HepG2 (cell line): ENCODE results near the gene HPCAL1. TPM values are rescaled to one million over a fixed set of nuclear protein-coding genes. Genes with fewer than 3 reads are reported as not detected.
A peak's percentile ranks its signal among the peaks of the same experiment; 100 is the strongest.

Source experiments
- ADNP ChIP-seq: sonication (generic); formaldehyde crosslinking; IDR thresholded peaks from 2 replicates; pipeline ENCODE4 v1.4.0; 2020; ENCODE audit warnings: missing genetic modification reagents
- CENPBD1 ChIP-seq: sonication (generic); formaldehyde crosslinking; IDR thresholded peaks from 2 replicates; pipeline ENCODE4 v1.8.0; 2022; ENCODE audit warnings: missing genetic modification reagents, low read depth, mild to moderate bottlenecking, borderline replicate concordance
- CERS6 ChIP-seq: sonication (generic); formaldehyde crosslinking; IDR thresholded peaks from 2 replicates; pipeline ENCODE4 v1.5.0; 2020; ENCODE audit warnings: missing genetic modification reagents
- DNMT1 ChIP-seq: sonication (generic); formaldehyde crosslinking; IDR thresholded peaks from 2 replicates; pipeline ENCODE4 v1.5.1; 2020; ENCODE audit warnings: mild to moderate bottlenecking, missing genetic modification reagents
- ETV6 ChIP-seq: sonication (generic); formaldehyde crosslinking; conservative IDR thresholded peaks from 2 replicates; pipeline ENCODE4 v1.4.0; 2020; ENCODE audit warnings: missing genetic modification reagents
- FOXC1 ChIP-seq: sonication (generic); formaldehyde crosslinking; IDR thresholded peaks from 2 replicates; pipeline ENCODE4 v1.8.0; 2022; ENCODE audit warnings: mild to moderate bottlenecking, missing genetic modification reagents, borderline replicate concordance
- GFI1 ChIP-seq: sonication (generic); formaldehyde crosslinking; IDR thresholded peaks from 2 replicates; pipeline ENCODE4 v1.5.0; 2020; ENCODE audit warnings: missing genetic modification reagents, mild to moderate bottlenecking, borderline replicate concordance
- LBX2 ChIP-seq: sonication (generic); formaldehyde crosslinking; IDR thresholded peaks from 2 replicates; pipeline ENCODE4 v1.5.0; 2020; ENCODE audit warnings: missing genetic modification reagents, mild to moderate bottlenecking, borderline replicate concordance
- NR2C2 ChIP-seq: sonication (generic); formaldehyde crosslinking; IDR thresholded peaks from 2 replicates; pipeline ENCODE4 v1.4.0; 2020; ENCODE audit warnings: missing genetic modification reagents, mild to moderate bottlenecking, moderate library complexity, borderline replicate concordance
- PATZ1 ChIP-seq: sonication (generic); formaldehyde crosslinking; IDR thresholded peaks from 2 replicates; pipeline ENCODE4 v1.4.0; 2020; ENCODE audit warnings: missing genetic modification reagents
- PCBP1 ChIP-seq: fragments of 200-400 bp; formaldehyde crosslinking; IDR thresholded peaks from 2 replicates; pipeline ENCODE4 v1.6.1; 2017; ENCODE audit warnings: mild to moderate bottlenecking, low read depth, low read length, borderline replicate concordance
- RFXANK ChIP-seq: IDR thresholded peaks from 2 replicates; pipeline ENCODE4 v1.6.1; 2016
- SMAD3 ChIP-seq: sonication (generic); formaldehyde crosslinking; IDR thresholded peaks from 2 replicates; pipeline ENCODE4 v1.4.0; 2020; ENCODE audit warnings: missing genetic modification reagents
- SMARCE1 ChIP-seq: fragments of 450-650 bp; IDR thresholded peaks from 2 replicates; pipeline ENCODE4 v1.6.1; 2017; ENCODE audit warnings: borderline replicate concordance
- STAG1 ChIP-seq: sonication (generic); formaldehyde crosslinking; IDR thresholded peaks from 2 replicates; pipeline ENCODE4 v1.4.0; 2020; ENCODE audit warnings: missing genetic modification reagents
- ZMYM2 ChIP-seq: sonication (generic); formaldehyde crosslinking; IDR thresholded peaks from 2 replicates; pipeline ENCODE4 v1.8.0; 2022; ENCODE audit warnings: mild to moderate bottlenecking, missing genetic modification reagents
- ZNF17 ChIP-seq: sonication (generic); formaldehyde crosslinking; IDR thresholded peaks from 2 replicates; pipeline ENCODE4 v1.5.0; 2020; ENCODE audit warnings: mild to moderate bottlenecking, missing genetic modification reagents
- ZNF224 ChIP-seq: sonication (generic); formaldehyde crosslinking; IDR thresholded peaks from 2 replicates; pipeline ENCODE4 v1.5.0; 2020; ENCODE audit warnings: mild to moderate bottlenecking, missing genetic modification reagents
- ZNF234 ChIP-seq: sonication (generic); formaldehyde crosslinking; conservative IDR thresholded peaks from 2 replicates; pipeline ENCODE4 v1.5.1; 2020; ENCODE audit warnings: mild to moderate bottlenecking, missing genetic modification reagents
- ZNF280B ChIP-seq: sonication (generic); formaldehyde crosslinking; IDR thresholded peaks from 2 replicates; pipeline ENCODE4 v1.5.0; 2020; ENCODE audit warnings: missing genetic modification reagents, mild to moderate bottlenecking, borderline replicate concordance
- ZNF317 ChIP-seq: sonication (generic); formaldehyde crosslinking; IDR thresholded peaks from 2 replicates; pipeline ENCODE4 v1.5.0; 2020; ENCODE audit warnings: mild to moderate bottlenecking, missing genetic modification reagents
- ZNF460 ChIP-seq: sonication (generic); formaldehyde crosslinking; IDR thresholded peaks from 2 replicates; pipeline ENCODE4 v1.5.1; 2020; ENCODE audit warnings: missing genetic modification reagents, mild to moderate bottlenecking, borderline replicate concordance
- ZNF605 ChIP-seq: sonication (generic); formaldehyde crosslinking; IDR thresholded peaks from 2 replicates; pipeline ENCODE4 v1.8.0; 2022; ENCODE audit warnings: mild to moderate bottlenecking, missing genetic modification reagents
- ZNF749 ChIP-seq: sonication (generic); formaldehyde crosslinking; IDR thresholded peaks from 2 replicates; pipeline ENCODE4 v1.8.0; 2022; ENCODE audit warnings: mild to moderate bottlenecking, missing genetic modification reagents, moderate library complexity, borderline replicate concordance
- ZNF772 ChIP-seq: sonication (generic); formaldehyde crosslinking; IDR thresholded peaks from 2 replicates; pipeline ENCODE4 v1.5.0; 2020; ENCODE audit warnings: mild to moderate bottlenecking, missing genetic modification reagents
- ZNF780A ChIP-seq: sonication (generic); formaldehyde crosslinking; IDR thresholded peaks from 2 replicates; pipeline ENCODE4 v1.8.0; 2022; ENCODE audit warnings: mild to moderate bottlenecking, missing genetic modification reagents, moderate library complexity
- polyA plus RNA-seq, 8 experiments: library from polyadenylated mRNA; depleted of rRNA in 3 of 8; stranded (reverse) in 7 of 8; unstranded in 1 of 8; fragments of >200 nt; fragmentation: Illumina TruSeq in 4 of 8; extraction: Trizol in 4 of 8; gene quantifications; 2 replicates each; pipeline versions ENCODE4 v1.2.1 to v1.2.3, GENCODE V29; 2011 to 2016; ENCODE audit warnings: low read depth in 4 of 8, missing spikeins in 1 of 8, mixed read lengths in 1 of 8; ENCODE audit not compliant: insufficient read depth in 1 of 8
- total RNA-seq, 5 experiments: library from RNA; depleted of rRNA; stranded (reverse); fragments of >200 nt; fragmentation: Illumina TruSeq; extraction: Trizol; gene quantifications; 2 replicates each; pipeline ENCODE4 v1.2.3, GENCODE V29; 2016; ENCODE audit warnings: low read depth in 1 of 5

Gene HPCAL1
- total and polyA plus RNA-seq, 2 of the 13 experiments (the other 11 are each of a cell fraction or from before 2014, with no cell fraction given) = 29.5 to 29.9 TPM

- TF ChIP-seq LBX2 (no peak), DNMT1 (CRISPR knock-in tag) (no peak), ZNF224 (CRISPR knock-in tag) (no peak; the same call in 1 of the 2 replicates), SMAD3 (CRISPR knock-in tag) (peak; percentile 64; the same call in 1 of the 2 replicates), ADNP (CRISPR knock-in tag) (no peak), SMARCE1 (no peak), CENPBD1 (CRISPR knock-in tag) (0 out of 2 replicates have a peak, but pooled peaks have one; percentile 36), GFI1 (CRISPR knock-in tag) (peak; percentile 47), ZNF317 (CRISPR knock-in tag) (peak; percentile 76; the same call in 1 of the 2 replicates), ZNF772 (CRISPR knock-in tag) (0 out of 2 replicates have a peak, but pooled peaks have one; percentile 8), ZMYM2 (no peak), ZNF17 (CRISPR knock-in tag) (no peak; the same call in 1 of the 2 replicates), PCBP1 (peak; percentile 92), ZNF605 (CRISPR knock-in tag) (no peak), ZNF460 (CRISPR knock-in tag) (no peak), PATZ1 (CRISPR knock-in tag) (peak; percentile 77), ZNF280B (CRISPR knock-in tag) (no peak), STAG1 (CRISPR knock-in tag) (no peak; the same call in 1 of the 2 replicates), FOXC1 (CRISPR knock-in tag) (peak; percentile 84), ETV6 (no peak), ZNF780A (no peak), RFXANK (CRISPR knock-in tag) (no peak), ZNF749 (CRISPR knock-in tag) (no peak), CERS6 (no peak), ZNF234 (CRISPR knock-in tag) (no peak), NR2C2 (CRISPR knock-in tag) (peak; percentile 83)
Observed at GRCh38 chr2:10278029-10278762, 24.5 kb upstream of the HPCAL1 start (continued).
